ENCODE data around the gene PIEZO2.
A peak's percentile ranks its signal among the peaks of the same experiment; 100 is the strongest.

PIEZO2 gene

DNA sequence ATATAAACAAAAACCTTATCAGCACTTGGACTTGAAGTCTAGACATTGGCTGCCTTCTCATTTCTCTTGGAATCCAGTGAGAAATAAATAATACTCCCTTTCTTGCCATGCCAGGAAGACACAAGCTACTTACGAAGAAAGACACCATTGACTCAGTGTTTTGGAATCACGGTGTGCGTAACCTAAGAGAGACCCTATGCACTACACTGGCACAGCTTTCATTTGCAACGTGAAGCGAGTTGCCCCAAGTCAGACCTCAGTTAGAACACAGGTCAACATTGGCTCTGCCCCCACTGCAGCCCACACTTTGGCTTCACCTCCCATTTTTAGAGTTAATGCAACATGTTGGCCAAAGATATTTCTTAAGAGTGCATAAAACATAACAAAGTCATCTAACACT lies 54.2 kb downstream of the PIEZO2 start:
- in situ Hi-C loops (cut with HindIII; ENCODE audit: low sequenced_read_pairs), result no loop called here
- no peak for DNase-seq (ENCODE audit: low read depth)
- TF ChIP-seq, protein P1, sequence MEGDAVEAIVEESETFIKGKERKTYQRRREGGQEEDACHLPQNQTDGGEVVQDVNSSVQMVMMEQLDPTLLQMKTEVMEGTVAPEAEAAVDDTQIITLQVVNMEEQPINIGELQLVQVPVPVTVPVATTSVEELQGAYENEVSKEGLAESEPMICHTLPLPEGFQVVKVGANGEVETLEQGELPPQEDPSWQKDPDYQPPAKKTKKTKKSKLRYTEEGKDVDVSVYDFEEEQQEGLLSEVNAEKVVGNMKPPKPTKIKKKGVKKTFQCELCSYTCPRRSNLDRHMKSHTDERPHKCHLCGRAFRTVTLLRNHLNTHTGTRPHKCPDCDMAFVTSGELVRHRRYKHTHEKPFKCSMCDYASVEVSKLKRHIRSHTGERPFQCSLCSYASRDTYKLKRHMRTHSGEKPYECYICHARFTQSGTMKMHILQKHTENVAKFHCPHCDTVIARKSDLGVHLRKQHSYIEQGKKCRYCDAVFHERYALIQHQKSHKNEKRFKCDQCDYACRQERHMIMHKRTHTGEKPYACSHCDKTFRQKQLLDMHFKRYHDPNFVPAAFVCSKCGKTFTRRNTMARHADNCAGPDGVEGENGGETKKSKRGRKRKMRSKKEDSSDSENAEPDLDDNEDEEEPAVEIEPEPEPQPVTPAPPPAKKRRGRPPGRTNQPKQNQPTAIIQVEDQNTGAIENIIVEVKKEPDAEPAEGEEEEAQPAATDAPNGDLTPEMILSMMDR (IDR thresholded peaks at IDR 0.05; ENCODE audit: low read depth, low read length, missing control alignments), result no peak
- no peak overlapping the region for H3K4me3 ChIP-seq (ENCODE audit: low read depth, low read length)

DNA sequence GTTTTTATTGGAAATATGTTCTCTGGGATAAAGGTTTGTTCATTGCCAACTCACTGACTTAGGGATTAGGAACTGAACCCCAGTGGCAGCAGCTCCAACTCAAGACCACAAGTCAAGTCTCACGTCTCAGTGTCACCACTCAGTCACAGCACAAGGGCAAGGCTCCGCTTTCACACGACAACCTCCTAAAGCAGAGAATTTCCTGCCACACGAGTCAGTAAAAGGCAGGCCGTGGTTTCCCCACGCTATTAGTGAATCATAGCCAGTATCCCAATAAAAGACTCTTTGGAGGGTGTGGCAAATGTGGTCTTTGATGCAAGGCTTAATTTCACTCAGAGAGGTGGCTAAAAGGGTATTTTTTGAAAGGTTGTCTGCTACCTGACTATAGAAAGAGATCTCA lies 57.6 kb downstream of the PIEZO2 start:
- in situ Hi-C loops (cut with HindIII; ENCODE audit: low sequenced_read_pairs), result no loop called here
- H3K4me3 ChIP-seq (ENCODE audit: low read depth, low read length), result no peak overlapping the region
- no peak for DNase-seq (ENCODE audit: low read depth)
- TF ChIP-seq, protein P1 (IDR thresholded peaks at IDR 0.05; ENCODE audit: low read depth, low read length, missing control alignments), result no peak

- DNase-seq (ENCODE audit: low read depth), result no peak
- no peak overlapping the region for H3K4me3 ChIP-seq (ENCODE audit: low read depth, low read length)
- TF ChIP-seq, protein P1 (IDR thresholded peaks at IDR 0.05; ENCODE audit: low read depth, low read length, missing control alignments), result no peak
- in situ Hi-C loops (cut with HindIII; ENCODE audit: low sequenced_read_pairs), result loop anchor here (5.0 kb wide), 1 partner anchor 38 kb away; no protein-coding TSS in a partner anchor
Measured at GRCh38 chr18:11089931-11090715, 59.2 kb downstream of the PIEZO2 start.

- TF ChIP-seq, protein P1 (IDR thresholded peaks at IDR 0.05; ENCODE audit: low read depth, low read length, missing control alignments), result no peak
- H3K4me3 ChIP-seq (ENCODE audit: low read depth, low read length), result no peak overlapping the region
- in situ Hi-C loops (cut with HindIII; ENCODE audit: low sequenced_read_pairs), result no loop called here
- peak; percentile 22 for DNase-seq (ENCODE audit: low read depth)
Measured at GRCh38 chr18:11081009-11081532, 68.3 kb downstream of the PIEZO2 start.

DNA sequence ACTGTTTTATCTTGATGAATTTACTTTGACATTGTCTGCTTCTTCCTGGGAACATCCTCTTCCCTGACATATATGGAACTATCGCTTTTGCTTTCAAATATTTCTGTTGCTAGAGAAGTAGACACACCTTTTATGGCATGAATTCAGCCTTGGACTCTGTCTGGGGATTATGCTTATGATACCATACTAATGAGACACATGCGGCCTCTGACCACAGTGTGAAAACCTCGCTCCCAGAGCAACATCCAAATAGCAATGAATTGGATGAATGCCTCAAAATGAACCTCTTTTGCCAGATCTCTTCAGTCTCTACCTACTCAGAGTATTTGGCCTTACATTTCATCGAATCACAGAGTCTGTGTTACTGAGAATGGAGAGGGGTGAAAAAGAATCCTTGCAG lies 70.9 kb downstream of the PIEZO2 start:
- DNase-seq (ENCODE audit: low read depth), result peak; percentile 13
- in situ Hi-C loops (cut with HindIII; ENCODE audit: low sequenced_read_pairs), result no loop called here
- TF ChIP-seq, protein P1 (IDR thresholded peaks at IDR 0.05; ENCODE audit: low read depth, low read length, missing control alignments), result no peak
- no peak overlapping the region for H3K4me3 ChIP-seq (ENCODE audit: low read depth, low read length)

DNA sequence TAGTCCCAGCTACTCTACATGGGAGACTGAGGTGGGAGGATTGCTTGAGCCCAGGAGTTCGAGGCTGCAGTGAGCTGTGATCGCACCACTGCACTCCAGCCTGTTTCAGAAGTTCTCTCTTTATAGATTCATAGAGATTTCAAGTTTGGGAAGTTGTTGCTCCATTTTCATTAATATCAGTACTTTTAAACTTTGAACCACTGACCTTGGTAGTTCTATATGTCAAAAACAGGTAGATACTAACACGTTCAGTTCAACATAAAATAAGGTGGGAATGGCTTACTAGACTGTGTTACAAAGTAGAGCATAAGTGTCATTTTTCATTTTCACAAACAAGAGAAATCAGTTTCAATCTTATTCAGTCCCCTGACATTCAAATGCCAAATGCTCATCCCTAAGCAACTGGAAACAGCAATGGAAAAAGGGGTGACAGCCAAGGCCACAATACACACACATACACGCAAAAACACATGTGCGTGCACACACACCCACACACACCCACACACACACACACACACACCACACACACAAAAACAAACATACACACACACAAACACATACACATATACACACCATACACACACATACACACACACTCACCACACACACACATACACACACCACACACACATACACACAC lies 71.7 kb downstream of the PIEZO2 start:
- no peak for DNase-seq (ENCODE audit: low read depth)
- in situ Hi-C loops (cut with HindIII; ENCODE audit: low sequenced_read_pairs), result no loop called here
- TF ChIP-seq, protein P1 (IDR thresholded peaks at IDR 0.05; ENCODE audit: low read depth, low read length, missing control alignments), result no peak
- H3K4me3 ChIP-seq (ENCODE audit: low read depth, low read length), result no peak overlapping the region

Measured in astrocyte of the cerebellum (primary cell).